Measurements from ENCODE around the gene MAN1C1.

DNA sequence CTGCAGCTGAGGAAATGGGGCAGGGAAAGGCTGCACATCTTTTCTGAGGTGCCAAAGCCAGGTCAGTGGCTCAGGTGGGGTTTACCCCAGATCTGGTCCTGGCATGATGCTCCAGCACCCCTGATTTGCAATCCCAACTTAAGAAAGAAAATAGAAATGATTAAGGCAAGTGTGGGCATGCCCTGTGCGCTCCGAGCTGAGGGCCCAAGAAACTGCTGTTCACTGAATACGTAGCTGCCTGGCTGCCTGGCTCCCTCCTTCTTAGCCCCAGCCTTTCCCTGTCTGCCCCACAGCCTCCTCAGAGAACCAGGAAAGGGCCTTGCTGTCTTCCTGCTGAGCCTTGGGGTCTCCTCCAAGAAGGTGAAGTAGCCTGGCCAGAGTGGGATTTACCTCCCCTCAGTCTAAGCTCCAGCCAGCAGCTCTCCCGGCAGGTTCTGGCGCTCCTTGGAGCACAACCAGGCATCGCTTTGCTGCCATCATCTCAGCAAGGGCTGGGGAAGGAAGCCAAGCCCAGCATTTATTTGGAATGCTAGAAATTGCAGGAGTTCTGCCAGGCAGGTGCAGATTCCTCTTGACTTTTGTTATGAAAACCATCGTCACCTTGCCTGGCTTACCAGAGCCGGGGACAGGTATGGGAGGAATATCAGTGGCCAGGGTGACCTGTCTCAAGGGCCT lies 132.1 kb downstream of the MAN1C1 start:
- TF ChIP-seq EZH2 (IDR thresholded peaks at IDR 0.05; ENCODE audit: low read length, missing control alignments): no peak
- no peak for TF ChIP-seq CTCF (conservative IDR thresholded peaks at IDR 0.05 in 1 of 2, IDR thresholded peaks at IDR 0.05 in 1 of 2; ENCODE audit: low read depth in 1 of 2, low read length in 2 of 2)

All from fibroblast of lung (primary cell).